IMR-90 (cell line): ENCODE results near the gene RAB29. TPM values are rescaled to one million over a fixed set of nuclear protein-coding genes. Genes with fewer than 3 reads are reported as not detected.

ENCODE experiments used
- ATAC-seq: fragments of 200-7000 bp; cut with Tn5 transposase; 2 replicates; pipeline ENCODE4 v1.9.1; 2020; ENCODE audit warnings: low read depth, mild to moderate bottlenecking, moderate library complexity
- BruUV-seq: library from RNA; stranded (reverse); fragments of 400-500 nt; replicated peaks from 2 replicates; lab custom pipeline; 2021; lab: Mats Ljungman, UMichigan
- CTCF ChIA-PET: fragments of 300-600 bp; formaldehyde crosslinking; extraction: SDS; loops from one replicate; lab custom pipeline; 2021; ENCODE audit warnings: antibody characterized with exemption; lab: Yijun Ruan, JAX
- POLR2A ChIA-PET: fragments of 300-600 bp; sonication (Branson Sonifier 250); formaldehyde crosslinking; loops from one replicate; lab custom pipeline; 2022; ENCODE audit warnings: antibody characterized with exemption; ENCODE audit not compliant: unreplicated experiment; lab: Charles Lee
- DNase-seq: peaks from one replicate; pipeline ENCODE4 v3.0.0; 2013
- H2AFZ ChIP-seq: replicated peaks from 2 replicates; pipeline ENCODE3; 2013; ENCODE audit warnings: low read length, mild to moderate bottlenecking; ENCODE audit not compliant: poor library complexity
- H2AK5ac ChIP-seq: 2 replicates; pipeline ENCODE4 v1.6.1; 2013; ENCODE audit warnings: low read depth, low read length, inconsistent platforms
- H2AK9ac ChIP-seq: replicated peaks from 2 replicates; pipeline ENCODE3; 2013; ENCODE audit warnings: mild to moderate bottlenecking, low read depth, low read length, moderate library complexity; ENCODE audit not compliant: poor library complexity
- H2BK120ac ChIP-seq: 2 replicates; pipeline ENCODE4 v1.6.1; 2013; ENCODE audit warnings: low read depth, low read length, inconsistent platforms
- H2BK15ac ChIP-seq: 3 replicates; pipeline ENCODE4 v1.6.1; 2013; ENCODE audit warnings: low read depth, low read length, inconsistent platforms
- H2BK20ac ChIP-seq: 2 replicates; pipeline ENCODE4 v1.6.1; 2013; ENCODE audit warnings: low read depth, mild to moderate bottlenecking, inconsistent platforms, low read length, moderate library complexity
- H2BK5ac ChIP-seq: 2 replicates; pipeline ENCODE4 v1.6.1; 2013; ENCODE audit warnings: mild to moderate bottlenecking, low read depth, low read length, inconsistent platforms; ENCODE audit not compliant: poor library complexity, severe bottlenecking
- H3K14ac ChIP-seq: replicated peaks from 2 replicates; pipeline ENCODE4 v1.6.1; 2013; ENCODE audit warnings: low read depth, low read length, inconsistent platforms
- H3K18ac ChIP-seq: 2 replicates; pipeline ENCODE4 v1.6.1; 2013; ENCODE audit warnings: low read depth, low read length, control low read depth
- H3K23ac ChIP-seq: 2 replicates; pipeline ENCODE4 v1.6.1; 2013; ENCODE audit warnings: low read depth, low read length, inconsistent platforms
- H3K27ac ChIP-seq: 2 replicates; pipeline ENCODE4 v1.5.1; 2013; ENCODE audit warnings: mild to moderate bottlenecking, control low read depth, low read length; ENCODE audit not compliant: insufficient read depth
- H3K27me3 ChIP-seq: 2 replicates; pipeline ENCODE4 v1.6.1; 2013; ENCODE audit warnings: low read length; ENCODE audit not compliant: control insufficient read depth, insufficient read depth
- H3K36me3 ChIP-seq: 2 replicates; pipeline ENCODE4 v1.6.1; 2013; ENCODE audit warnings: low read length, mixed read lengths; ENCODE audit not compliant: control insufficient read depth, insufficient read depth
- H3K4ac ChIP-seq: 2 replicates; pipeline ENCODE4 v1.6.1; 2013; ENCODE audit warnings: low read depth, low read length, inconsistent platforms
- H3K4me1 ChIP-seq: 2 replicates; pipeline ENCODE4 v1.6.1; 2013; ENCODE audit warnings: low read length, mixed read lengths; ENCODE audit not compliant: control insufficient read depth, insufficient read depth
- H3K4me2 ChIP-seq: 2 replicates; pipeline ENCODE4 v1.6.1; 2013; ENCODE audit warnings: low read depth, mild to moderate bottlenecking, control low read depth, low read length, moderate library complexity
- H3K4me3 ChIP-seq: 2 replicates; pipeline ENCODE4 v1.5.1; 2013; ENCODE audit warnings: low read depth, mild to moderate bottlenecking, control low read depth, low read length, moderate library complexity; ENCODE audit not compliant: insufficient read depth
- H3K56ac ChIP-seq: 2 replicates; pipeline ENCODE4 v1.6.1; 2013; ENCODE audit warnings: low read length, inconsistent platforms; ENCODE audit not compliant: insufficient read depth; ENCODE audit errors: extremely low read depth
- H3K79me1 ChIP-seq, 2 experiments: 2 replicates each; pipeline ENCODE4 v1.6.1; 2013; ENCODE audit warnings: low read length in 2 of 2, inconsistent platforms in 1 of 2, low read depth in 1 of 2
- H3K9ac ChIP-seq: 2 replicates; pipeline ENCODE4 v1.6.1; 2013; ENCODE audit warnings: low read depth, low read length, control low read depth
- H3K9me1 ChIP-seq: 2 replicates; pipeline ENCODE4 v1.6.1; 2013; ENCODE audit warnings: low read length, inconsistent platforms; ENCODE audit not compliant: insufficient read depth
- H3K9me3 ChIP-seq: 2 replicates; pipeline ENCODE4 v1.6.1; 2013; ENCODE audit warnings: low read length; ENCODE audit not compliant: control insufficient read depth, insufficient read depth
- H4K20me1 ChIP-seq: 2 replicates; pipeline ENCODE4 v1.6.1; 2013; ENCODE audit warnings: low read length, inconsistent platforms; ENCODE audit not compliant: insufficient read depth
- H4K5ac ChIP-seq: 2 replicates; pipeline ENCODE4 v1.6.1; 2013; ENCODE audit warnings: mild to moderate bottlenecking, low read depth, low read length, control low read depth
- H4K8ac ChIP-seq, 2 experiments: 2 replicates each; pipeline ENCODE4 v1.6.1; 2013; ENCODE audit warnings: low read depth in 2 of 2, low read length in 2 of 2, control low read depth in 1 of 2, inconsistent platforms in 1 of 2
- H4K91ac ChIP-seq: 2 replicates; pipeline ENCODE4 v1.6.1; 2013; ENCODE audit warnings: low read depth, low read length, inconsistent platforms; ENCODE audit not compliant: insufficient read depth
- BHLHE40 ChIP-seq: fragments of 150-350 bp; IDR thresholded peaks from 2 replicates; pipeline ENCODE4 v1.6.1; 2016; ENCODE audit warnings: mild to moderate bottlenecking, low read depth, low read length
- CEBPB ChIP-seq: IDR thresholded peaks from 2 replicates; pipeline ENCODE4 v1.6.1; 2012; ENCODE audit warnings: low read depth, low read length, improper control_type of control experiment
- CHD1 ChIP-seq: IDR thresholded peaks from 2 replicates; pipeline ENCODE4 v1.6.1; 2012; ENCODE audit warnings: low read depth, low read length, improper control_type of control experiment
- FOS ChIP-seq: fragments of 150-350 bp; IDR thresholded peaks from 2 replicates; pipeline ENCODE4 v1.6.1; 2016; ENCODE audit warnings: low read depth, low read length
- MAFK ChIP-seq: IDR thresholded peaks from 2 replicates; pipeline ENCODE4 v1.6.1; 2012; ENCODE audit warnings: low read depth, low read length, improper control_type of control experiment
- MAZ ChIP-seq: IDR thresholded peaks from 2 replicates; pipeline ENCODE4 v1.6.1; 2012; ENCODE audit warnings: low read depth, mild to moderate bottlenecking, low read length, improper control_type of control experiment, moderate library complexity, borderline replicate concordance
- MXI1 ChIP-seq: IDR thresholded peaks from 2 replicates; pipeline ENCODE4 v1.6.1; 2012; ENCODE audit warnings: low read depth, mild to moderate bottlenecking, low read length, moderate library complexity, borderline replicate concordance
- NFE2L2 ChIP-seq: fragments of 150-350 bp; IDR thresholded peaks from 2 replicates; pipeline ENCODE4 v1.6.1; 2016; ENCODE audit warnings: low read depth, mild to moderate bottlenecking, low read length
- POLR2A ChIP-seq: IDR thresholded peaks from 2 replicates; pipeline ENCODE4 v1.6.1; 2012; ENCODE audit warnings: mild to moderate bottlenecking, low read depth, low read length
- RAD21 ChIP-seq: IDR thresholded peaks from 2 replicates; pipeline ENCODE4 v1.6.1; 2012; ENCODE audit warnings: low read length, improper control_type of control experiment
- RCOR1 ChIP-seq: IDR thresholded peaks from 2 replicates; pipeline ENCODE4 v1.6.1; 2012; ENCODE audit warnings: mild to moderate bottlenecking, low read length, improper control_type of control experiment; ENCODE audit not compliant: insufficient replicate concordance
- RFX5 ChIP-seq: IDR thresholded peaks from 2 replicates; pipeline ENCODE4 v1.8.0; 2012; ENCODE audit warnings: low read depth, mild to moderate bottlenecking, low read length, moderate library complexity
- SMC3 ChIP-seq: fragments of 150-350 bp; IDR thresholded peaks from 2 replicates; pipeline ENCODE4 v1.6.1; 2016; ENCODE audit warnings: low read depth, mild to moderate bottlenecking, antibody characterized with exemption, low read length, moderate library complexity
- WGBS, 2 experiments: methylation state at CpG; one replicate each; pipeline versions ENCODE4 v1.1.5 to v1.1.7; 2013; ENCODE audit warnings: missing lambda C conversion rate in 2 of 2; ENCODE audit not compliant: insufficient read length in 1 of 2; ENCODE audit errors: extremely low coverage in 2 of 2; 5-methylcytosine and 5-hydroxymethylcytosine counted together
- dilution Hi-C: fragments of 300-500 bp; cut with HindIII; formaldehyde crosslinking; loops from one replicate; pipeline ENCODE4 v1.14.3; 2018; ENCODE audit warnings: low sequenced_read_pairs; ENCODE audit not compliant: unreplicated experiment
- in situ Hi-C: fragments of 300-500 bp; cut with MboI; formaldehyde crosslinking; loops from 3 replicates; pipeline ENCODE4 v1.14.3; 2019; ENCODE audit warnings: low sequenced_read_pairs, inconsistent platforms, mixed read lengths
- intact Hi-C: fragments of 100-400 bp; cut with micrococcal nuclease; formaldehyde crosslinking; loops from 2 replicates; pipeline ENCODE4 v1.10.0; 2022
- polyA plus RNA-seq, 3 experiments: library from polyadenylated mRNA; depleted of rRNA; stranded (reverse); fragments of >200 nt; gene quantifications; 2 replicates each; pipeline ENCODE4 v1.2.3, GENCODE V29; 2012; ENCODE audit warnings: low replicate concordance in 1 of 3
- total RNA-seq: library from RNA; depleted of rRNA; stranded (reverse); fragments of >200 nt; gene quantifications from 2 replicates; pipeline ENCODE4 v1.2.3, GENCODE V29; 2012
- TF ChIP-seq, protein P1 (sequence below): conservative IDR thresholded peaks from 2 replicates; pipeline ENCODE4 v1.5.1; 2012; ENCODE audit warnings: mild to moderate bottlenecking, low read depth, low read length, improper control_type of control experiment
- TF ChIP-seq, protein P2 (sequence below): fragments of 150-350 bp; IDR thresholded peaks from 2 replicates; pipeline ENCODE4 v1.6.1; 2016; ENCODE audit warnings: low read depth, mild to moderate bottlenecking, low read length, moderate library complexity, borderline replicate concordance
- TF ChIP-seq, protein P3 (sequence below): fragments of 150-350 bp; IDR thresholded peaks from 2 replicates; pipeline ENCODE4 v1.6.1; 2017; ENCODE audit warnings: mild to moderate bottlenecking, antibody characterized with exemption, low read length, low read depth

Gene RAB29
- total and polyA plus RNA-seq, 2 of the 4 experiments (the other 2 are of a cell fraction): 5.7 to 7.3 TPM

DNA sequence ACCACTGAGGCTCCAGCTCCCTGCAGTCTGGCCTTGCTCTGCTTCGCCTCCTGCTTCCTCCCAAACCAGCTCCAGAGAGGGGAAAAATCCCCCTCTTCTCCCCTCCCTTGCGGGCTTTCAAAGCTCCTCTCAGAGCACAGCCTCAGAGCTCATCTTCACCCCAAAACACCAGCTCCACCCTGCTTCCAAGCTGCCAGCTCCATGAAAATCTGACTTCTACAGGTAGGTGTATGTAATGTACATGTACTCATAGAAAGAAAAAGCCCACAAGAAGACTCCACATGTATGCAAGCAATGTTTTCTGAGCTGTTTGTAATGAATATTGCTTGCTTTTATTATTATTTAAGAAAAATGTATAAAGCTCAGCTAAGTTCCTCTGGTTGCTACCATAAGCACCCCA, 29.3 kb upstream of the RAB29 start:
- Histone ChIP-seq H2BK20ac (no peak overlapping the region), H3K4ac (no peak overlapping the region), H2BK120ac (no peak overlapping the region), H3K9me1 (peaks cover 4% of the 10 kb centered on the region; the same call in 1 of the 2 replicates), H3K79me1 (peaks cover 26 to 29% of the 10 kb centered on the region in 2 experiments), H3K23ac (no peak overlapping the region), H3K4me3 (no peak overlapping the region), H2AK9ac (no peak overlapping the region), H2AK5ac (no peak overlapping the region), H4K20me1 (0 out of 2 replicates have a peak, but pooled peaks cover 6% of the 10 kb centered on the region), H3K36me3 (peaks cover 23% of the 10 kb centered on the region; the same call in 1 of the 2 replicates), H3K9ac (no peak overlapping the region), H3K14ac (no peak overlapping the region), H4K5ac (no peak overlapping the region), H3K18ac (no peak overlapping the region), H3K56ac (no peak overlapping the region), H2AFZ (no peak overlapping the region), H2BK15ac (no peak overlapping the region), H3K9me3 (no peaks in the 10 kb centered on the region), H4K8ac (no peak overlapping the region), H3K27me3 (no peaks in the 10 kb centered on the region), H3K27ac (no peak overlapping the region), H3K4me1 (no peaks in the 10 kb centered on the region), H2BK5ac (no peak overlapping the region), H4K91ac (no peak overlapping the region), H3K4me2 (no peak overlapping the region)
- in situ Hi-C loops (no loop called here), intact Hi-C loops (no loop called here), dilution Hi-C loops (no loop called here)
- no CpG with 5 or more reads among the region's 2 CpGs for WGBS, 2 experiments
- DNase-seq (no peak), ATAC-seq (no peak)
- CTCF ChIA-PET: interaction anchor here (2.4 kb wide), 1 partner anchor 172 kb away, joined by 6 read pairs; no protein-coding TSS in a partner anchor
- BruUV-seq: no TSS peak
- TF ChIP-seq POLR2A: no peak
- no peak for TF ChIP-seq CEBPB
- TF ChIP-seq, protein P1, sequence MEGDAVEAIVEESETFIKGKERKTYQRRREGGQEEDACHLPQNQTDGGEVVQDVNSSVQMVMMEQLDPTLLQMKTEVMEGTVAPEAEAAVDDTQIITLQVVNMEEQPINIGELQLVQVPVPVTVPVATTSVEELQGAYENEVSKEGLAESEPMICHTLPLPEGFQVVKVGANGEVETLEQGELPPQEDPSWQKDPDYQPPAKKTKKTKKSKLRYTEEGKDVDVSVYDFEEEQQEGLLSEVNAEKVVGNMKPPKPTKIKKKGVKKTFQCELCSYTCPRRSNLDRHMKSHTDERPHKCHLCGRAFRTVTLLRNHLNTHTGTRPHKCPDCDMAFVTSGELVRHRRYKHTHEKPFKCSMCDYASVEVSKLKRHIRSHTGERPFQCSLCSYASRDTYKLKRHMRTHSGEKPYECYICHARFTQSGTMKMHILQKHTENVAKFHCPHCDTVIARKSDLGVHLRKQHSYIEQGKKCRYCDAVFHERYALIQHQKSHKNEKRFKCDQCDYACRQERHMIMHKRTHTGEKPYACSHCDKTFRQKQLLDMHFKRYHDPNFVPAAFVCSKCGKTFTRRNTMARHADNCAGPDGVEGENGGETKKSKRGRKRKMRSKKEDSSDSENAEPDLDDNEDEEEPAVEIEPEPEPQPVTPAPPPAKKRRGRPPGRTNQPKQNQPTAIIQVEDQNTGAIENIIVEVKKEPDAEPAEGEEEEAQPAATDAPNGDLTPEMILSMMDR: no peak
- TF ChIP-seq MAZ: no peak
- no peak for TF ChIP-seq MAFK
- no peak for TF ChIP-seq BHLHE40
- TF ChIP-seq, protein P2, sequence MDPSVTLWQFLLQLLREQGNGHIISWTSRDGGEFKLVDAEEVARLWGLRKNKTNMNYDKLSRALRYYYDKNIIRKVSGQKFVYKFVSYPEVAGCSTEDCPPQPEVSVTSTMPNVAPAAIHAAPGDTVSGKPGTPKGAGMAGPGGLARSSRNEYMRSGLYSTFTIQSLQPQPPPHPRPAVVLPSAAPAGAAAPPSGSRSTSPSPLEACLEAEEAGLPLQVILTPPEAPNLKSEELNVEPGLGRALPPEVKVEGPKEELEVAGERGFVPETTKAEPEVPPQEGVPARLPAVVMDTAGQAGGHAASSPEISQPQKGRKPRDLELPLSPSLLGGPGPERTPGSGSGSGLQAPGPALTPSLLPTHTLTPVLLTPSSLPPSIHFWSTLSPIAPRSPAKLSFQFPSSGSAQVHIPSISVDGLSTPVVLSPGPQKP: no peak
- no peak for TF ChIP-seq MXI1
- no peak for TF ChIP-seq CHD1
- TF ChIP-seq SMC3: no peak
- no peak for TF ChIP-seq NFE2L2
- no peak for TF ChIP-seq RAD21
- no peak for TF ChIP-seq RFX5
- TF ChIP-seq RCOR1: no peak
- TF ChIP-seq, protein P3, sequence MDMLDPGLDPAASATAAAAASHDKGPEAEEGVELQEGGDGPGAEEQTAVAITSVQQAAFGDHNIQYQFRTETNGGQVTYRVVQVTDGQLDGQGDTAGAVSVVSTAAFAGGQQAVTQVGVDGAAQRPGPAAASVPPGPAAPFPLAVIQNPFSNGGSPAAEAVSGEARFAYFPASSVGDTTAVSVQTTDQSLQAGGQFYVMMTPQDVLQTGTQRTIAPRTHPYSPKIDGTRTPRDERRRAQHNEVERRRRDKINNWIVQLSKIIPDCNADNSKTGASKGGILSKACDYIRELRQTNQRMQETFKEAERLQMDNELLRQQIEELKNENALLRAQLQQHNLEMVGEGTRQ: no peak
- no peak for TF ChIP-seq FOS
- POLR2A ChIA-PET: no interaction called here
